HG03039 (cell line): ENCODE data around the gene TEAD1.

ENCODE experiments used
- ATAC-seq: cut with Tn5 transposase; IDR thresholded peaks from one replicate; pipeline ENCODE4 v1.9.1; 2021; ENCODE audit warnings: mild to moderate bottlenecking, moderate library complexity; ENCODE audit not compliant: unreplicated experiment

The TEAD1 gene

DNA sequence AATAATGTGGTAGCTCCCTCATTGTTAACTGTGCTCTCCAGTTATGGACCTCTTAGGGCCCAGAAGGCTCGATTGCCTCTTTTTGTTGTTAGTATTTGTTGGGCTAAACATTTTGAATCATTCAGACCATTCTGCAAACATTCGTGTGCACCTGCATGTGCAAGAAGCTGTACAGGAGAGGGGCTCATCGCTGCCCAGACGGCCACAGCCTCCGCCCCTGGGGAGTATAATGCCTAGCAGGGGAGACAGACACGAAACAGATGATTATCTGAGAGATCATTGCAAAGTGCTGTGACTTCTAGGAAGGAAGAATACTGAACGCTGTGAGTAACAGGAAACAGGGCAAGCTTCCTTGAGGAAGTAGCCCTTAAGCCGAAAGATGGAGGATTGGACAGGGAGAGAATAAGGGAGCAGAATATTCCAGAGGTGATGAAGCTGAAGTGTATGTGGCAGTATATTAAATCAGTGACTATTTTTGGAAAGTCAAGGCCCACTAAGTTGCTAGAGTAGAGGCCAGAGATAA lies 211.6 kb downstream of the TEAD1 start:
- no peak for ATAC-seq

DNA sequence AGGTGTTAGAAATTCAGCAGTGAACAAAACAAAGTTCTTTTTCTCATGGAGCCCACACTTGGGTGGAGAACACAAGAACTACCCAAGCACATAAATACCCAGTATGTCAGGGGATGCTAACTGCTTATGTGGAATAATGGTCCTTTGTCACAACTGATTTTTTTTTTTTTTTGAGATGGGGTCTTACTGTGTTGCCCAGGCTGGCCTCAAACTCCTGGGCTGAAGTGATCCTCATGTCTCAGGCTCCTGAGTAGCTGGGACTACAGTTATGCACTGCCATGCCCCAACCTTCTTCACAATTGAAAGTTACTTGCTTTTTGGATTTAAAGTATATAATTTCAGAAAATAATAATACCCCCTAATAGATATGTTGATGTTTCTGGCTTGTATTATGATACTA lies 212.3 kb downstream of the TEAD1 start:
- no peak for ATAC-seq

DNA sequence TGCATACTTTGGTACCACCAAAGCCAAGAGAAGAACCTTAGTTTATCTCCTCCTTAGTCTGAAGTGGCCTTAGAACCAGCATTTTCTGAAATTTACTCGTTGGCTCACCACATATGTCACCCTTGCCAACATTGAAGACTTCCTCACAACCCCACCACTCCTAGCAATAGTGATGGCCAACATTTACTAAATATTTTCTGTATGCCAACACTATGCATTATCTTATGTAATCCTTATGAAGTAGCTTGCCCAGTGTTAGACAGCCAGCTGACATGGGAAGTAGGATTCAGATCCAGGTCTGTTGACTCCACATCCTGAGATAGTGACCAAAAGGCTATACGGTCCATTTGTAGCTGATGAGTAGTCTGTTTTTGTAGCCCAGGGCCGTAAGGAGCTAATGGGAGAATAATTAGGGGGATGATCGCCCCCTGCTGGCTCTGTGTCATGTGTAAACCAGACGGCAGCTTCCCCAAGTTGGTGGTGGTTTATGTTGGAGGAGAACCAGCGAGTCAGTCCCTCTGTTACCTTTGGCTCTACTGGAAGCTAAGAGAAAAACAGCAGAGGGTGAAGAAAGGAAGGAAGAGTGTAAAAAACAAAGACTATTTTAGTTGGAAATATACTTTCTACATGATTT lies 214.4 kb downstream of the TEAD1 start:
- ATAC-seq: no peak

DNA sequence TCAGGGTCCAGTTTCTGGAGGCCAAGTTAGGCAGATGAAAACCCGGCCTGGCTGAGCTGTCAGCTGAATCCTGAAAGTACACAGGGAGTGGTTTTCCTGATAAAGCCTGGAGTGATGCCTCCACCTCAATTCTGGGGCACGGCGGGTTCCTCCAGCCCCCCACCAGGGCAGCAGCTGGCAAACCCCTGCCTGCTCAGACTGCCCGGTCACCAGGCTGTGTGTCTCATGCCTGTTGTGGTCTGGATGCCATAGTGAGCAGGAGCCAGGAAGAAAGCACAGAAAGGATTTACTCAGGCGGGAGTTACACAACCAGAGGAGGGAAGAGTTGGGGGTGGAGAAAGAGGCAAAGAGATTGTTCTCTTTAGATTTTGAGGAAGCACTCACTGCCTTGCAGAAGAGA lies 215.0 kb downstream of the TEAD1 start:
- ATAC-seq: no peak

DNA sequence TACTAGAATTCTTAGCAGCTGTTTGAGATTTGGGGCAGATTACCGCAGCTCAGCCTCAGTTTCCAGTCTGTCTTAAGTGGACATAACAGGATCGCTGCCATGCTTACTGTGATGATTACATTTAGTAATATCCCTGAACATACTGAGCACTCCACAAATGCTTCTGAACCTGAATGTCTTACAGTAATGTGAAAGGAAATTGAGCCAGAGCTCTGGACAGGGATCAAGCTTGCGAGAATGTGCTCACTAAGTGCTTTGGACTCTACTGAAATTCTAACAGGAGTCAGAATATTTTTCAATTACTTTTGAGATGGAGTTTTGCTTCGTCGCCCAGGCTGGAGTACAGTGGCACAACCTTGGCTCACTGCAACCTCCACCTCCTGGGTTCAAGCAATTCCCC lies 216.3 kb downstream of the TEAD1 start:
- no peak for ATAC-seq

DNA sequence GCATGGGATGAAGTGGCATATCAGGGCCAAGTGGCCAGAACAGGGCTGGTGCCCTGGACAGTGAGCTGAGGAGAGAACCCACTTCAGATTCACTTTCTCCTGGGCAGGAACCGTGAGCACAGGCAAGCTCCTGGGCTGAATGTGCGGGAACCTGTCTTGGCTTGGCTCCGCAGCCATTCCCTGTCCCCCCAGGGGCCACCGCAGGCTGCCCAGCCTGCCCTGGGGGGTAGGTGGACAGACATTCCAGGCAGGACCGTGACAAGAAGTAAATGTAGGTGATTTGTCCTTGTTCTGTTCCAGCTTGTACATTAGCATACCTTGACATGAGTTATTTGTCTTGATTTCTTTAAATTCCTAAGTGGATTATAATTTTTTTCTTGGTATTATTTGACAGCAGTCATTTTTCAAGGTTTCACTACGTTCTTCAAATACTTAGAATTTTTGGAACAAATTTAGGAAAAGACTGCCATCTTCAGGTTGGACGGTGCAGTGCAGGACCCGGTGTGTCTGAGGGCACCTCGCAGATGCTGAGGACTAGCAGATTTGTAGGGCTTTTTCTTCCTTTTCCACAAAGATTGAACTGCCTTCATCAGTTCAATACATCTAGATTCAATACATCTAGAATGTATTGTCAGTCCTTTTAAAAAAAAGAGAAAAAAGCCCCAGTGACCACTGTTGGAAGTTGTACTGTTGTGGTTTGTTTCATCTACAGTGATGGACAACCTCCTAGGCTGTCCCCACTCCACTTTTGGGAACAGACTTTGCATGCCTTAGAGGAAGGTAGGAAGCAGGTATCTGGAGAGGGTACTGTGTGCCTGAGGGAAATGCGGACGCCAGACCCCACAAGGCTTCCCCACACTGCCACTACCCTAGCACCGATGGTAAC lies 219.8 kb downstream of the TEAD1 start:
- ATAC-seq: no peak

DNA sequence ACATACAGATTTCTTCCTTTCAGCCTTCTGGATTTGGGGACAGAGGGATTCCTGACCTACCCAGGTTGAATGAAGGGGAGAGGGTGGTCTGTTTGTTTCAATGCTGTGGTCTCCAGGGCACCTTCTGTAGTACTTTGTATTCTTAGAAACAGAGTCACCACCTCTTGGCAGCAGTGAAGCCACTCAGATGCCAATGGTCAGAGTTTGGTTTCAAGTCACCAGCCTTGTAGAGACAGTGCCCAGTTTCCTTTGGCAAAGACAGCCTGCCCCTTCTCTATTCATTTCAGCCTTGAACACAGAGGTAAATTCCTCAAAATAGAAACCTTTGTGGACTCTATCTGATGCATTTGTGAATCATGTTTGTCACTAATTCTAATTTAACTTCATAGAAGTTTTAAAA lies 223.2 kb downstream of the TEAD1 start:
- ATAC-seq: no peak

DNA sequence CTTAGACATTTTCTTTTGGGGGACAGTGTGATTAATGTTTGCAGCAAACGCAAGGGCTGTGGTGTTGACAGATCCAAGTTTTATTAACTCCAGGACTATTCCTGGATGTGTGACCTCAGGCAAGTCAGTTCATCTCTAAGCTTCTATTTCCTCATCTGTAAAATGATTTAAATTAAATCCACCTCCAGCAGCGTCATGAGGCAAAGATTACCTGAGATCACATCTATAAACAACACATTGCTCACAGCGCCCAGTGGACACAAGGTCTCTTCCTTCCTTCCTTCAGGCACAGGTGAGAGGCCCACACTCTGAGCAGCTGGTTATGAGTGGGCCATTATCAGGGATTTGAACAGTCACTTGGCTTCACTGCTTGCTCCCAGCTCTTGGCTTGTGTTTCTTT lies 223.6 kb downstream of the TEAD1 start:
- no peak for ATAC-seq

DNA sequence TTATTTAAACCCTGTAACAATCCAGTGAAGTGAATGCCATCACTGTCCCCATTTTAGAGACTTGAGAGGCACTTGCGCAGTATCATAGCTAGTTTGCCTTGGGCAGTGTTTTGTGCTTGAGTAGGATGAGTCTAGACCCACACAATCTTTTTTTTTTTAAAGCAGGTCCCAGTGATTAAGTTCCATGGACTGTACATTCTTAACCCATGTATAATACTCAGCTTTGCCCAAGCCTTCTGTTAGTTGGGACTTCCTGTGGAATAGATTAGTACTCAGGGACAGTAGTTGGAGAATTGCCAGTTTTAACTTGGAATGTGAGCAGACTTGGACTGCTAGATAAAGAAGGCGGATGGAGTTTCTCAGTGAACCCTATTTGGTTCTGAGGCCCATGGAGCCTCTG lies 226.3 kb downstream of the TEAD1 start:
- ATAC-seq: no peak

DNA sequence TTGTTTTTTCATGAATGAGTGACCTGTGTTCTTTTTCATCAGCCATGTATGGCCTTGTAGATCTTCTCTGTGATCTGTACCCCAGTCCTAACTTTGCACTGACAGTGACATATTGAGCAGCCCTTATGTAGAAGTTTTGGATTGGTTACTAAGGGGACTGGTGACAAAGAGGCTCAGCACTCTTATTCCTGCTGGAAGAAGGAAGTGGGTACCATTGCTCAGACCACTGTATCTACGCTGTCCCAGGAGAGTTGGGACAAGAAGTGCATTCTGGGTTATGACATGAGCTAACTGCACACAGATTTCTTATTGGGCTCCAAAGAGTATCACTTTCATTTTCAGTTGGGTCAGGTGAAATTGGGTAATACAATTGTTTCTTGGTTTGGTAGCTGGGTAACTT lies 227.1 kb downstream of the TEAD1 start:
- no peak for ATAC-seq

DNA sequence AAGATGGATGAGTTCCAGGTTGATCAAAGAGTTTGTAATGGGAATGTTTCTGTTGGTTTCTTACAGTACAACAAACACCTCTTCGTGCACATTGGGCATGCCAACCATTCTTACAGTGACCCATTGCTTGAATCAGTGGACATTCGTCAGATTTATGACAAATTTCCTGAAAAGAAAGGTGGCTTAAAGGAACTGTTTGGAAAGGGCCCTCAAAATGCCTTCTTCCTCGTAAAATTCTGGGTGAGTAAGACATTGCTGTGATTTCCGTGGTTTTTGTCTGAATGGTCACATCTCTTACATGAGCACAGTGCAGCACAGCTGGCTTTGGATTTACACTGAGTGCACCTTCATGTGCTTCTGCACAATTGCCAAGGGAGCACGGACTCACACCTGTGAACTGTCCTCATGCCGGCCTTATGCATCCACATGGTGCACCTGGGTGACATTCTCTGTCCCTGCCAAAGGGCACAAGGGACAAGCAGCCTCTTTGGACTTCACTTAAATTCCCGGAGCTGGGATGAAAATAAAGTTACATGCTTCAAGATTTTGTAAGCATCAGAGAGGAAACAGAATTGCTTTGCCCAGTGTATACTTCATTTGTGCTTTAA lies 227.8 kb downstream of the TEAD1 start:
- no peak for ATAC-seq

DNA sequence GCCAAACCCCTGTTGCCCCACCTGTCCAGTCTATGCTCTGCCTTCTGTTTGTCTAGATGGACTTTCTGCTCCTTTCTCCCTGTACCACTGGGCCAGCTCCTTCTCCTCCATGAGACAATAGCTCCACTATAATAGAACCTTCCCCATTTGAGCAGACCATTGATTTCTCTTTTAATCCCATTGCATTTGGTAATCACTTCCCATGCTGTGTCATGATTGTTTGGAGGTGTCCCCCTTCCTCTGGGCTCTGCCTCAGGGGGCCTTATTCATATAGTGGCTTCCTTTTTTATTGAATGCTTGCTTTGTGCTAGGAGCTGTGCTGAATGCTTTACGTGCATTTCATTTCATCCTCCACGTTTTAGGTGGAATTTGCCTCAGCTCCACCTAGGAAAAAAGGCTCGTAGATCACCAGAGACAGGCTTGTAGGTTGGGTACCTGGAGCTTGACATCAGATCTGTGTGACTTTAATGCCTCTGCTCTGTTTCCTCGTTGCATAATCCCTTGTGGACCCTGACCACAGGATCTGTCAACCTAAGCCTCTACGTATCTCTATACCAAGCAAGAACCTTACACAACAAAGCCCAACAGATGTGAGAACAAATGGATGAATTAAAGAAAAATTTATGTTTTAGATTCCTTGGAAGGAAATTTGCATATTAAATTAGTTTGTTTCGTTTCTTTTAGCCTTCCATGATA lies 228.7 kb downstream of the TEAD1 start:
- no peak for ATAC-seq

DNA sequence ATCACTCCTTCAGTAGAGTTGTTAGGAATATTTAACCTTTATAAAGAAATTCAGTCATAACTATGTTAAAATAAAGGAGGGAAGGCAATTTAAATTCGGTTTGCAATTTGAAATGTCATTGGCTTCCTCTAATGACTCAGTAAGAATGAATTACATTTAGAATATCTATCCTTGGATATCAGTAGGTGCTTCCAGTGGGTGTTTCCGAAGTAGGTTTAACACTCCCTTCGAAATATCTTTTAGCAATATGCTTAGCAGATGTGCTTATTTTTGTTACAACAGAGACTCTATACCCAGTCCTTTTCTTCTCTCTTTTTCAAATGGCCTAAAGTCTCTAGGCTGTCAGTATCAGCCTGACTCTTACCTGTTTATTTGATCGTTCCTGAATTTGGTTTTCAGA lies 231.2 kb downstream of the TEAD1 start:
- no peak for ATAC-seq

DNA sequence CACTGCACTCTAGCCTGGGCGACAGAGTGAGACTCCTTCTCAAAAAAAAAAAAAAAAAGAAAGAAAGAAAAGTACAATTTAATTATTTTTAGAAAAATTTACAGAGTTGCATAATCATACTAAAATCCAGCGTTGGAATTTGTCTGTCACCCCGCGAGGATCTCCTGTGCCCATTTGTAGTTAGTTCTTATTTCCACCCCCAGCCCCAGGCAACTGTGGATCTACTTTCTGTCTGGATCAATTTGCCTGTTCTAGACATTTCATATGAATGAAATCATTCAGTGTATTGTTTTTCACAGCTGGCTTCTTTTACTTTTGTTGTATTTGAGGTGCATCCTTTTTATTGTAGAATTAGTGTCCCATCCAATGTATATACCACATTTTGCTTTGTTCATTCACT lies 232.3 kb downstream of the TEAD1 start:
- no peak for ATAC-seq

DNA sequence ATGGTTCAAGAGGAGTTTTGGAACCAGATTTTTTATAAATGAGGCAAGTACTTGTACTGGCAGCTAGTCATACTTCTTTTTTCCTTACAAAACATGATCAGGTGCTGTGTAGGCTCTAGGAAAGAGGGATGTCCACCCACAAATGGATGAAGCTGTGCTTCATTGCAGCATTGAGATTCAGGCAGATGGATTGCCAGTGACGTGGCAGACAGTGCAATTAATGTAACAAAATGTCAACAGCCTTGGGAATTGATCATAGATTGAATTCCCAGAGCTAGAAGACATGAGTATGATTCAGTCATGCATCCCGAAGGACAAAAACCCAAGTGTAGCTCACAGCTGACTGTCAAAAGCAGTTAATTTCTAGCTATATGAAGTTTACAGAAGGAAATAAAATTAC lies 235.7 kb downstream of the TEAD1 start:
- ATAC-seq: no peak

DNA sequence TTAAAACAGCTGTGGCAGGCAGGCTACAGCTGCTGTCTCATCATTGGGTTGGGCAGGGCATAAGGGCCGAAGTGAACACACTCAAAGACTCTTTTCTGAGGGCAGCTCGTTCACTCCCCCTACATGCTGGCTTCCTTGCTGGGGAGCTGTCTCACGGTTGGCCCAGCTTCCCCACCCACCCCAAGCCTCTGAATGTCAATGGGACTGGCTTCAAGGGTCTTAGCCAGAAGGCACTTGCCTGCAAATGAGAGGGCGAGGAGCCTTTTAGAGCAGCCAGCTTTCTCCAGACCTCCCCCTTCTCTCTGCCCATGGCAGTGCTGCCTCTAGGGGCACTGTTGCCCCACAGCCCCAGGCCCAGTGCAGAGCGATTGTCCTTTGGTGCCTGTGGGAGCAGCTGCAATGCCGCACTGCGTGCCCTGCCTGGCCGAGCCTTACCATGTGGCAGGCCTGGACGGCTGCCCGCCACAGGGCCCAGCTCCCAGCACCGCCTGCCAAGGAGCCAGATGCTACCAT lies 240.2 kb downstream of the TEAD1 start:
- ATAC-seq: no peak

DNA sequence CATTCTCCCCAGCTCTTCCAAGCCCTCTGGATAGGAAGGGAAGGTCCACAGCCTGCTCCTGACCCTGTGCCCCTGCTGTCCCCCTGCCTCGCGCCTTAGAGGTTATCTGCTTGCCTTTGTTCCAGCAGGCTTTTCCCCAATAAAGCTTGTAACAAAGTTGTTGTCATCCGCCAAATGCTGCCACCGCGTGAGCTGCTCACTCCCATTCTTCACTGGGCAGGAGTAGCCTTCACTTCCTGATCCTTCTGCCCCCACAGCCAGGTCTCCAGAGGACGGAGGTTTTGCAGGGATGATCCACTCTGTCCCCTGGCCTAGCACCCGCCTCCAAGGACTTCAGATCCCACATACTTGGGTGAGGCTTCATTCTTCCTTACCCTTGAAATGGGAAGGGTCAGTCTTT lies 240.9 kb downstream of the TEAD1 start:
- no peak for ATAC-seq

DNA sequence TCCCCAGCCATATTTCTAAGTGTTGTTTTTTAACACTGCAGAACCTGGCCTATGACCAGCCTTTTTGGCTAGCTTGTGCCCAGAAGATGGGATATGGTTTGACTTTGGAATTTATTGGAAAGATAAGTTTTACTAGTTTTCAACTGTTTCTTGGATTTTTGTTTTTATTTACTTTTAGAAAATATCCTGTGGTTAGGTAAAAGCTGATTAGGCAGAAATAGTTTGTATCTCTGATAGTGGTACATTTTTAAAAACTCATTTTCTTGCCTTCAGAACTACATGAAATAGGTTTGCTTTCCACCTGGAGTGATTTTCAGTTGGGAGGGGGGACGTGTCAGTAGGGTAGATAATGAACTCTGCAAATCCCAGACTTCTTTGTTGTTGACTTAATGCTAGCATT lies 243.6 kb downstream of the TEAD1 start:
- ATAC-seq: no peak

DNA sequence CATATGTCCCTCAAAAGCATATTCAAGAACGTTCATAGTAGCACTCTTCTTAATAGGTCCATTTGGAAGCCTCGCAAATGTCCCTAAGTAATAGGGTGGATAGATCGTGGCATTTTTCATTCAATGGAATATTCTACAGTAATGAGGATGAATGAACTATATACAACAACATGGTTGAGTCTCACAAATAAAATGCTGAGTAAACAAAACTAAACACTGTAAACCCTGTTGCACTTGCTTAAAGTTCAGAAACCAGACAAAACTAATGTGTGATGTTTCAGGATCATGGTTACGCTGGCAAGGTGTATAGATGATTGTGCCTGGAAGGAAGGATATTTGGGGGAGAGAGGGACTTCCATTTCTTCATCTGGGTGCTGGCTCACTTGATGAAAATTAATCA lies 244.4 kb downstream of the TEAD1 start:
- no peak for ATAC-seq

DNA sequence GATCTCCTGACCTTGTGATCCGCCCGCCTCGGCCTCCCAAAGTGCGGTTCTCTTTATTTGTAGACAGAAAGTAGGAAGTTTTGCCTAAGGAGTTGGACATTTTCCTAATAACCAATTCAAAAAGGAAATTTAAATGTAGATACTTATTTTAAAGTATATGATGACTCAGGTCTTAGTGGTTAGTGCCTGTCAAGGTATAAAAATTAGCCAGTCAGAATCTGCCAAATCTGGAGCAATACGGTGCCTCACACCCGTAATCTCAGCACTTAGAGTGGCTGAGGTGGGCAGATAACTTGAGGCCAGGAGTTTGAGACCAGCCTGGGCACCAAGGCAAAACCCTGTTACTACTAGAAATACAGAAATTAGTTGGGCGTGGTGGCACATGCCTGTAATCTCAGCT lies 248.2 kb downstream of the TEAD1 start:
- ATAC-seq: no peak

DNA sequence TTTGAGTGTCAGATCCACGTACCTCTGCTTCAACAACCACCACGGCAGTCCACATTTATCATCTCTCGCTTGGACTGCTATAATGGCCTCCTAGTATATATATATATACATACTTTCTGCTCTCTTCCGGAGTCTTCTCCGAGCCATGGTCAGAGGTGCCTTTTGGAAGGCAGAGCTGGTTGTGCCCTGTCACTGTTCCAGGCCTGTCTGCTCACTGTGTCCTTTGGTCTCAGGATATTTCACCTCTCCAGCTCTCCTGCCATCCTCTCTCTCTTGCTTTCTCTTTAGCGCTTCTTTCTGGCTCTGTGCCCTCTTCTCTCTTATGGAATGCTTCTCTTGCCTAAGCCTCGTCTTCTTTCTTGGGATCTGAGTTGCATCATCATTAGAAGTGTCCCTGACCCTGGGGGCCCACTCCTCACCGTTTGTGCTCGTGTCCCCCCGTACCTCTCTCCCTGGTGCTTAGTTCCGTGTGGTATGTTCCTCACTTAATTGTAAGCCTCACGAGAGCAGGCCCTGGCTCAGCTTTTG lies 248.8 kb downstream of the TEAD1 start:
- no peak for ATAC-seq
